PC-3 (cell line): ENCODE measurements around the gene TOMM70.

ENCODE experiments used
- EZH2 ChIP-seq: fragments of 300-600 bp; sonication (generic); IDR thresholded peaks from one replicate; pipeline ENCODE4 v1.6.1; 2017; ENCODE audit warnings: antibody characterized with exemption, mild to moderate bottlenecking, low read length; ENCODE audit not compliant: unreplicated experiment
- EZH2phosphoT487 ChIP-seq: fragments of 300-600 bp; sonication (generic); IDR thresholded peaks from 2 replicates; pipeline ENCODE4 v1.6.1; 2018; ENCODE audit warnings: mild to moderate bottlenecking, antibody characterized with exemption, low read length, borderline replicate concordance
- TF ChIP-seq, protein P1 (sequence below): fragments of 300-600 bp; sonication (generic); conservative IDR thresholded peaks from 2 replicates; pipeline ENCODE4 v1.5.1; 2017; ENCODE audit warnings: antibody characterized with exemption, low read depth, mild to moderate bottlenecking, low read length

DNA sequence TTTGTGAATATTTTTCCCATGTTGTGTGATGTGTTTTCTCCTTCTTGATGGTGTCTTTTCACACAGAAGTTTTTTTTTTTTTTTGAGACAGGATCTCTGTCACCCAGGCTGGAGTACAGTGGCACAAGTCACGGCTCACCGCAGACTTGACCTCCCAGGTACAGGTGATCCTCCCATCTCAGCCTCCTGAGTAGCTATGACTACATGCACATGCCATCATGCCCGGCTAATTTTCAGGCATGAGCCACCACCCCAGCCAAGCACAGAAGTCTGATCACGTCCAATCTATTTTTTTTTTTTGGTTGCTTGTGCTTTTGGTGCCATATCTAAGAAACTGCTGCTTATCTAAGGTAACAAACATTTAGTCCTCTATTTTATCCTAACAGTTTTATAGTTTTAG, 24.6 kb downstream of the TOMM70 start:
- TF ChIP-seq, protein P1, sequence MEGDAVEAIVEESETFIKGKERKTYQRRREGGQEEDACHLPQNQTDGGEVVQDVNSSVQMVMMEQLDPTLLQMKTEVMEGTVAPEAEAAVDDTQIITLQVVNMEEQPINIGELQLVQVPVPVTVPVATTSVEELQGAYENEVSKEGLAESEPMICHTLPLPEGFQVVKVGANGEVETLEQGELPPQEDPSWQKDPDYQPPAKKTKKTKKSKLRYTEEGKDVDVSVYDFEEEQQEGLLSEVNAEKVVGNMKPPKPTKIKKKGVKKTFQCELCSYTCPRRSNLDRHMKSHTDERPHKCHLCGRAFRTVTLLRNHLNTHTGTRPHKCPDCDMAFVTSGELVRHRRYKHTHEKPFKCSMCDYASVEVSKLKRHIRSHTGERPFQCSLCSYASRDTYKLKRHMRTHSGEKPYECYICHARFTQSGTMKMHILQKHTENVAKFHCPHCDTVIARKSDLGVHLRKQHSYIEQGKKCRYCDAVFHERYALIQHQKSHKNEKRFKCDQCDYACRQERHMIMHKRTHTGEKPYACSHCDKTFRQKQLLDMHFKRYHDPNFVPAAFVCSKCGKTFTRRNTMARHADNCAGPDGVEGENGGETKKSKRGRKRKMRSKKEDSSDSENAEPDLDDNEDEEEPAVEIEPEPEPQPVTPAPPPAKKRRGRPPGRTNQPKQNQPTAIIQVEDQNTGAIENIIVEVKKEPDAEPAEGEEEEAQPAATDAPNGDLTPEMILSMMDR: no peak
- TF ChIP-seq EZH2phosphoT487 (no peak), EZH2 (no peak)
